ENCODE results near the gene OR2A25.

DNA sequence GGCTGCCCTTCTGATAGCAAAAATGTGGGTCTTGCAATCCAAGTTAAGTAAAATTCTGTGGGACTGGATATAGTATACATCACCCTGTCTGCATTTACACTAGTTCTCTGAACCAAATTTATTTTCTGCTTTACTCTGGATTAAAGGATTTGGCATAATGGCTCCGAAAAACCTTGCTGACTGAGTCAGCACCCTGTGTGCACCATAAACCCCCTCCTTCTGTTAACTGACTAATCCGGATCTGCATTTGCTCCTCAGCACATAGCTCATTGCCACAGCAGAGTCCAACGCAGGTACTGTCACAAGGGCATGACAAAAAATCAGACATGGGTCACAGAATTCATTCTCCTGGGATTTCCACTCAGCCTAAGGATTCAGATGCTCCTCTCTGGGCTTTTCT is 19.5 kb upstream of the OR2A25 start:
- TF ChIP-seq CTCF (IDR thresholded peaks at IDR 0.05) = no peak
- TF ChIP-seq POLR2A (IDR thresholded peaks at IDR 0.05) = no peak

All from Peyer's patch (tissue), 4 donors.